Suprapubic skin (tissue), 3 donors: Measurements from ENCODE around the gene KLHL29.

Source experiments
- CTCF ChIP-seq, 2 donors: fragments of 200-600 bp in 1 of 2; fragments of 450-650 bp in 1 of 2; sonication (generic) in 1 of 2; IDR thresholded peaks; one replicate each; pipeline ENCODE4 v1.5.1; 2016 to 2019; ENCODE audit warnings: antibody characterized with exemption in 2 of 2, mild to moderate bottlenecking in 1 of 2, moderate library complexity in 1 of 2
- EP300 ChIP-seq: sonication (generic); formaldehyde crosslinking; IDR thresholded peaks from one replicate; pipeline ENCODE4 v1.6.1; 2017; ENCODE audit warnings: antibody characterized with exemption

GRCh38 chr2:23707096-23707495, 322.1 kb downstream of the KLHL29 start:
- TF ChIP-seq CTCF (IDR thresholded peaks at IDR 0.05) (no peak), EP300 (no peak)
